RWPE2 (cell line): ENCODE data around the gene ABHD4.

ENCODE experiments used
- ATAC-seq: fragments of 200-7000 bp; cut with Tn5 transposase; 3 replicates; pipeline ENCODE4 v1.9.1; 2021; ENCODE audit warnings: low read depth
- DNase-seq: peaks from one replicate; pipeline ENCODE4 v3.0.0-alpha.2; 2020; ENCODE audit warnings: low spot score
- H3K27ac ChIP-seq: fragments of 450-650 bp; 2 replicates; pipeline ENCODE4 v1.5.1; 2017; ENCODE audit warnings: mild to moderate bottlenecking; ENCODE audit not compliant: poor library complexity, severe bottlenecking
- H3K27me3 ChIP-seq: fragments of 250-450 bp; sonication (Bioruptor Pico); 2 replicates; pipeline ENCODE4 v1.5.1; 2021; ENCODE audit warnings: mild to moderate bottlenecking, moderate library complexity; ENCODE audit not compliant: insufficient read depth, poor library complexity, severe bottlenecking
- H3K36me3 ChIP-seq: fragments of 250-450 bp; sonication (Bioruptor Pico); 2 replicates; pipeline ENCODE4 v1.5.1; 2020; ENCODE audit warnings: low read depth, mild to moderate bottlenecking, moderate library complexity
- H3K4me1 ChIP-seq: fragments of 250-450 bp; sonication (Bioruptor Pico); 2 replicates; pipeline ENCODE4 v1.5.1; 2021; ENCODE audit warnings: mild to moderate bottlenecking, moderate library complexity; ENCODE audit not compliant: insufficient read depth, poor library complexity, severe bottlenecking
- H3K4me3 ChIP-seq: fragments of 250-450 bp; sonication (Bioruptor Pico); 2 replicates; pipeline ENCODE4 v1.5.1; 2021; ENCODE audit warnings: mild to moderate bottlenecking, moderate library complexity; ENCODE audit not compliant: severe bottlenecking
- H3K9me3 ChIP-seq: fragments of 250-450 bp; sonication (Bioruptor Pico); 2 replicates; pipeline ENCODE4 v1.5.1; 2021; ENCODE audit warnings: mild to moderate bottlenecking, moderate library complexity; ENCODE audit not compliant: severe bottlenecking
- TF ChIP-seq, protein P1 (sequence below): fragments of 450-650 bp; IDR thresholded peaks from one replicate; pipeline ENCODE4 v1.5.1; 2017; ENCODE audit warnings: mild to moderate bottlenecking, moderate library complexity; ENCODE audit not compliant: poor library complexity, severe bottlenecking

The ABHD4 gene

DNA sequence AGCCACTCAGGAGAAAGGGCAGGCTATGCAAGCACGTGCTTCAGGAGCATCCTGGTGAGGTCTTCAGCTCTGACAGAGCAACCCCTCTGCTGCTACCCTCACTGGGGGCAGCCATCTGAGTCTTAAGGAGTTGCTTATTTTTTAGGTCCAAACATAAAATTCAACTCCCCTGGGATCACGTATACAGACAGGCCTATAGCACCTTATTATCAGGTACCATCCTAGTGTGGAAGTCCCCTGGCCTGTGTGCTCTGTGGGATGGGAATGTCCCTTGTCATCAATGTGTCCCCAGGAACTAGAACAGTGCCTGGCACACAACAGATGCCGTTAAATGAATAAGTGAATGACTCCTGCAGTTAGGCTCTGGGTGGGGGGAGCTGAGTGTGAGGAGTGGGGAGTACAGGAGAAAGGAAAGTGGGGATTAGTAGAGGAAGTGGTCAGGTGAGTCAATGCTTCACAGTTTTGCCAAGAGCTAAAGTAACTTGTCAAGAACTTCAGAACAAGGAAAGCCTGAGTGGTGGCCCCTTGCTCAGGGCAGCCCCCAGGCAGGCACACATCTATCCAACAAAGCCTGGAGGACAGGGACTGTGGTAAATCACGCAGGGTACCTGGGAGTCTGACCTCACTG, 42.6 kb upstream of the ABHD4 start:
- Histone ChIP-seq H3K36me3 (no peaks in the 10 kb centered on the region), H3K27ac (peak overlapping the region; percentile 90), H3K4me3 (no peak overlapping the region), H3K4me1 (peaks cover 22% of the 10 kb centered on the region), H3K27me3 (no peaks in the 10 kb centered on the region), H3K9me3 (no peaks in the 10 kb centered on the region)
- DNase-seq = no peak
- TF ChIP-seq, protein P1, sequence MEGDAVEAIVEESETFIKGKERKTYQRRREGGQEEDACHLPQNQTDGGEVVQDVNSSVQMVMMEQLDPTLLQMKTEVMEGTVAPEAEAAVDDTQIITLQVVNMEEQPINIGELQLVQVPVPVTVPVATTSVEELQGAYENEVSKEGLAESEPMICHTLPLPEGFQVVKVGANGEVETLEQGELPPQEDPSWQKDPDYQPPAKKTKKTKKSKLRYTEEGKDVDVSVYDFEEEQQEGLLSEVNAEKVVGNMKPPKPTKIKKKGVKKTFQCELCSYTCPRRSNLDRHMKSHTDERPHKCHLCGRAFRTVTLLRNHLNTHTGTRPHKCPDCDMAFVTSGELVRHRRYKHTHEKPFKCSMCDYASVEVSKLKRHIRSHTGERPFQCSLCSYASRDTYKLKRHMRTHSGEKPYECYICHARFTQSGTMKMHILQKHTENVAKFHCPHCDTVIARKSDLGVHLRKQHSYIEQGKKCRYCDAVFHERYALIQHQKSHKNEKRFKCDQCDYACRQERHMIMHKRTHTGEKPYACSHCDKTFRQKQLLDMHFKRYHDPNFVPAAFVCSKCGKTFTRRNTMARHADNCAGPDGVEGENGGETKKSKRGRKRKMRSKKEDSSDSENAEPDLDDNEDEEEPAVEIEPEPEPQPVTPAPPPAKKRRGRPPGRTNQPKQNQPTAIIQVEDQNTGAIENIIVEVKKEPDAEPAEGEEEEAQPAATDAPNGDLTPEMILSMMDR = no peak
- peak; percentile 33 for ATAC-seq

- ATAC-seq = peak; percentile 81
- DNase-seq = peak; percentile 95
- TF ChIP-seq, protein P1 = no peak
- H3K27ac ChIP-seq = peak overlapping the region; percentile 90
- peaks cover 16% of the 10 kb centered on the region for H3K4me1 ChIP-seq
- H3K9me3 ChIP-seq = no peaks in the 10 kb centered on the region
- no peak overlapping the region for H3K4me3 ChIP-seq
- no peaks in the 10 kb centered on the region for H3K27me3 ChIP-seq
- no peaks in the 10 kb centered on the region for H3K36me3 ChIP-seq
Measured at GRCh38 chr14:22556021-22556989, 41.8 kb upstream of the ABHD4 start.

GRCh38 chr14:22556990-22557623, 41.0 kb upstream of the ABHD4 start:
- peak; percentile 42 for ATAC-seq
- Histone ChIP-seq H3K36me3 (no peaks in the 10 kb centered on the region), H3K9me3 (no peaks in the 10 kb centered on the region), H3K27ac (peak overlapping the region; percentile 90), H3K4me1 (peaks cover 16% of the 10 kb centered on the region), H3K4me3 (peak overlapping the region; percentile 2), H3K27me3 (no peaks in the 10 kb centered on the region)
- TF ChIP-seq, protein P1 = peak; percentile 100
- peak; percentile 81 for DNase-seq

DNA sequence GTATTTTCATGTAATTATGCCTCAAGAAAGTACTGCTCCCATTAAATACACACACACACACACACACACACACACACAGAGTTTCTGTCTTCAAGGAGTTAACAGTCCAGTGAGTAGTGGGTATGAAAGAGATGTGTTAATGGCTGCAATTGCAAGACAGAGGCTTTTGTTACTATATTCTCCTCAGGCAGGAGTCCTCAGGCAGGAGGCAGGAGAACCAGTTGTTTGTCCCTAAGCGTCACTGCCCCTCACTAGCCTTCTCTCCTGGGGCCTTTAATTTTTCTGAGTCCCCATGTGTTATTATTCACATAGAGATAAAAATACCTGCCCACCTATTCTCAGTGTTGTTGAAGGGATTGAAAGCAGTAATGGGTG, 40.3 kb upstream of the ABHD4 start:
- H3K9me3 ChIP-seq = no peaks in the 10 kb centered on the region
- no peaks in the 10 kb centered on the region for H3K27me3 ChIP-seq
- no peak overlapping the region for H3K4me3 ChIP-seq
- no peak overlapping the region for H3K27ac ChIP-seq
- H3K36me3 ChIP-seq = no peaks in the 10 kb centered on the region
- H3K4me1 ChIP-seq = peaks cover 16% of the 10 kb centered on the region
- no peak for DNase-seq
- TF ChIP-seq, protein P1 = no peak
- ATAC-seq = no peak
